Dermis blood vessel endothelial cell (primary cell): ENCODE results near the gene DTYMK. TPM values are rescaled to one million over a fixed set of nuclear protein-coding genes. Genes with fewer than 3 reads are reported as not detected.

Source experiments
- total RNA-seq: library from RNA; depleted of rRNA; stranded (reverse); fragments of >200 nt; gene quantifications from 2 replicates; pipeline ENCODE4 v1.2.3, GENCODE V29; 2014

Gene DTYMK
- total RNA-seq, 1 donor from 2014 or later = 36.2 TPM

Other genes starting within 250 kb of the DTYMK start
- 445 and 536 TPM in 2 replicates for gene STK25, start 178.2 kb downstream of the DTYMK start, total RNA-seq
- gene BOK, start 128.1 kb downstream of the DTYMK start, total RNA-seq = 88.1 and 99.4 TPM in 2 replicates
- gene THAP4, start 49.7 kb downstream of the DTYMK start, total RNA-seq = 37.8 and 46.6 TPM in 2 replicates
- 66.4 and 88.5 TPM in 2 replicates for gene ATG4B, start 49.1 kb downstream of the DTYMK start, total RNA-seq
- gene ING5, start 15.2 kb upstream of the DTYMK start, total RNA-seq = 23.7 and 24.8 TPM in 2 replicates
- gene D2HGDH, start 47.8 kb upstream of the DTYMK start, total RNA-seq = 12.5 and 19.4 TPM in 2 replicates
- not detected in 2 replicates for gene GAL3ST2, start 90.0 kb upstream of the DTYMK start, total RNA-seq
- gene NEU4, start 122.4 kb upstream of the DTYMK start, total RNA-seq = not detected in 2 replicates
- gene PDCD1, start 172.1 kb upstream of the DTYMK start, total RNA-seq = not detected in 2 replicates
- gene RTP5, start 182.9 kb upstream of the DTYMK start, total RNA-seq = not detected in 2 replicates